Liver (tissue), 9 donors: ENCODE results near the gene YAE1. TPM values are rescaled to one million over a fixed set of nuclear protein-coding genes. Genes with fewer than 3 reads are reported as not detected.
"Not testable (repeated sequence)": the region's sequence is repeated elsewhere in the genome, so short reads cannot be mapped to it uniquely, and the experiment has no call there.

Experiments used
- DNase-seq: peaks from one replicate; pipeline ENCODE4 v3.0.0-alpha.2; 2017; ENCODE audit warnings: low spot score
- H3K27ac ChIP-seq, 2 donors: one replicate each; pipeline ENCODE4 v1.7.0; 2013; ENCODE audit warnings: inconsistent platforms in 2 of 2, low read length in 2 of 2, control low read depth in 1 of 2, low read depth in 1 of 2, mild to moderate bottlenecking in 1 of 2
- H3K27me3 ChIP-seq, 4 donors: one replicate each; pipeline versions ENCODE4 v1.6.1 to v1.7.0; 2013; ENCODE audit warnings: low read length in 3 of 4, inconsistent platforms in 1 of 4, mild to moderate bottlenecking in 1 of 4, moderate library complexity in 1 of 4; ENCODE audit not compliant: control insufficient read depth in 4 of 4, insufficient read depth in 4 of 4
- H3K36me3 ChIP-seq, 4 donors: one replicate each; pipeline versions ENCODE4 v1.6.1 to v1.7.0; 2013; ENCODE audit warnings: low read length in 3 of 4, mild to moderate bottlenecking in 3 of 4, low read depth in 1 of 4, moderate library complexity in 1 of 4; ENCODE audit not compliant: control insufficient read depth in 4 of 4, insufficient read depth in 3 of 4
- H3K4me1 ChIP-seq, 4 donors: one replicate each; pipeline versions ENCODE4 v1.6.1 to v1.7.0; 2013; ENCODE audit warnings: low read length in 3 of 4, mild to moderate bottlenecking in 3 of 4, moderate library complexity in 1 of 4; ENCODE audit not compliant: control insufficient read depth in 4 of 4, insufficient read depth in 4 of 4
- H3K4me3 ChIP-seq, 3 donors: one replicate each; pipeline versions ENCODE4 v1.6.1 to v1.7.0; 2013; ENCODE audit warnings: low read length in 3 of 3, control low read depth in 1 of 3, low read depth in 1 of 3, mild to moderate bottlenecking in 1 of 3
- H3K9ac ChIP-seq, 2 donors: one replicate each; pipeline ENCODE4 v1.7.0; 2013; ENCODE audit warnings: low read length in 2 of 2, mild to moderate bottlenecking in 2 of 2, moderate library complexity in 2 of 2, control low read depth in 1 of 2, low read depth in 1 of 2
- H3K9me3 ChIP-seq, 4 donors: one replicate each; pipeline versions ENCODE4 v1.6.1 to v1.7.0; 2013; ENCODE audit warnings: low read length in 3 of 4; ENCODE audit not compliant: control insufficient read depth in 4 of 4
- EGR1 ChIP-seq, 2 donors: IDR thresholded peaks; 2 replicates each; pipeline ENCODE4 v1.6.1; 2016 to 2018; ENCODE audit warnings: antibody characterized with exemption in 2 of 2, low read depth in 2 of 2
- FOXA1 ChIP-seq: IDR thresholded peaks from 2 replicates; pipeline ENCODE4 v1.6.1; 2016; ENCODE audit warnings: antibody characterized with exemption
- FOXA2 ChIP-seq: IDR thresholded peaks from 2 replicates; pipeline ENCODE4 v1.6.1; 2016; ENCODE audit warnings: antibody characterized with exemption
- GABPA ChIP-seq, 2 donors: IDR thresholded peaks in 1 of 2; conservative IDR thresholded peaks in 1 of 2; 2 replicates each; pipeline ENCODE4 v1.6.1; 2016; ENCODE audit warnings: antibody characterized with exemption in 2 of 2, mild to moderate bottlenecking in 1 of 2, moderate library complexity in 1 of 2
- HNF4A ChIP-seq, 2 donors: conservative IDR thresholded peaks; 2 replicates each; pipeline ENCODE4 v1.6.1; 2016; ENCODE audit warnings: antibody characterized with exemption in 2 of 2, mild to moderate bottlenecking in 2 of 2
- HNF4G ChIP-seq: IDR thresholded peaks from 2 replicates; pipeline ENCODE4 v1.6.1; 2016; ENCODE audit warnings: antibody characterized with exemption
- JUND ChIP-seq, 2 donors: IDR thresholded peaks; 2 replicates each; pipeline ENCODE4 v1.6.1; 2016; ENCODE audit warnings: antibody characterized with exemption in 2 of 2
- NR2F2 ChIP-seq: IDR thresholded peaks from 2 replicates; pipeline ENCODE4 v1.6.1; 2016; ENCODE audit warnings: antibody characterized with exemption
- RAD21 ChIP-seq, 2 donors: IDR thresholded peaks; 2 replicates each; pipeline ENCODE4 v1.6.1; 2016; ENCODE audit warnings: antibody characterized with exemption in 2 of 2, mild to moderate bottlenecking in 2 of 2
- RXRA ChIP-seq, 2 donors: IDR thresholded peaks; 2 replicates each; pipeline ENCODE4 v1.6.1; 2017 to 2018; ENCODE audit warnings: antibody characterized with exemption in 2 of 2, mild to moderate bottlenecking in 1 of 2
- SP1 ChIP-seq: IDR thresholded peaks from 2 replicates; pipeline ENCODE4 v1.6.1; 2018; ENCODE audit warnings: antibody characterized with exemption, mild to moderate bottlenecking
- TAF1 ChIP-seq: conservative IDR thresholded peaks from 2 replicates; pipeline ENCODE4 v1.6.1; 2016; ENCODE audit warnings: antibody characterized with exemption, mild to moderate bottlenecking
- YY1 ChIP-seq: IDR thresholded peaks from 2 replicates; pipeline ENCODE4 v1.6.1; 2016; ENCODE audit warnings: antibody characterized with exemption, mild to moderate bottlenecking
- WGBS: extraction: QIAGEN DNeasy Blood & Tissue Kit; methylation state at CpG from one replicate; pipeline ENCODE4 v1.1.7; 2013; 5-methylcytosine and 5-hydroxymethylcytosine counted together
- polyA plus RNA-seq, 2 donors: library from polyadenylated mRNA; stranded (reverse) in 1 of 2; unstranded in 1 of 2; fragments of 200-250 nt in 1 of 2; fragments of >200 nt in 1 of 2; fragmentation: Nextera tagmentation in 1 of 2; extraction: Ambion mirVana in 1 of 2; gene quantifications; one replicate each; pipeline versions ENCODE4 v1.2.1 to v1.2.3, GENCODE V29; 2013 to 2015
- total RNA-seq, 2 donors: library from RNA; depleted of rRNA; stranded (reverse); fragments of >200 nt; gene quantifications; one replicate each; pipeline ENCODE4 v1.2.3, GENCODE V29; 2014
- TF ChIP-seq, protein P1 (sequence below): IDR thresholded peaks from 2 replicates; pipeline ENCODE4 v1.6.1; 2016; ENCODE audit warnings: antibody characterized with exemption
- TF ChIP-seq, protein P2 (sequence below): IDR thresholded peaks from 2 replicates; pipeline ENCODE4 v1.6.1; 2016; ENCODE audit warnings: antibody characterized with exemption
- TF ChIP-seq, protein P3 (sequence below): IDR thresholded peaks from 2 replicates; pipeline ENCODE4 v1.6.1; 2016; ENCODE audit warnings: antibody characterized with exemption, mild to moderate bottlenecking
- TF ChIP-seq, protein P4 (sequence below): IDR thresholded peaks from 2 replicates; pipeline ENCODE4 v1.6.1; 2016; ENCODE audit warnings: antibody characterized with exemption
- TF ChIP-seq, protein P5 (sequence below): fragments of 150-350 bp; IDR thresholded peaks from 2 replicates; pipeline ENCODE4 v1.5.1; 2017; ENCODE audit warnings: improper control_type of control experiment, low read depth, low read length; ENCODE audit not compliant: missing input control
- donor health status: healthy.
- donor health status: healthy.
- donor health status: healthy.
- donor health status: healthy.
- donor health status: healthy.

Gene YAE1
- total and polyA plus RNA-seq, 4 donors = 6.7 to 12.0 (median 9.9) TPM

DNA sequence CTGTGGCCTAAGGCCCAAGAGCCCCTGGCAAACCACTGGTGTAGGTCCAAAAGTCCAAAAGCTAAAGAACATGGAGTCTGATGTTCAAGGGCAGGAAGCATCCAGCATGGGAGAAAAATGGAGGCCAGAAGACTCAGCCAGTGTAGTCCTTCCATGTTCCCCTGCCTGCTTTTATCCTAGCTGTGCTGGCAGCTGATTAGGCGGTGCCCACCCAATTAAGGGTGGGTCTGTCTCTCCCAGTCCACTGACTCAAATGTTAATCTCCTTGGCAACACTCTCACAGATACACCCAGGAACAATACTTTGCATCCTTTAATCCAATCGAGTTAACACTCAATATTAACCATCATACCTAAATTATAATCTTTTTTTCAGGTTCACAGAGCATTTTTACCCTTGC, 21.4 kb upstream of the YAE1 start:
- H3K9ac ChIP-seq, H3K4me1 ChIP-seq, DNase-seq, H3K4me3 ChIP-seq, H3K27ac ChIP-seq, H3K27me3 ChIP-seq, H3K36me3 ChIP-seq: not testable (repeated sequence)
- peaks cover 3 to 11% (median 8%) of the 10 kb centered on the region in 4 donors for H3K9me3 ChIP-seq
- WGBS = 90% methylated on average over 2 of the region's 2 CpGs

DNA sequence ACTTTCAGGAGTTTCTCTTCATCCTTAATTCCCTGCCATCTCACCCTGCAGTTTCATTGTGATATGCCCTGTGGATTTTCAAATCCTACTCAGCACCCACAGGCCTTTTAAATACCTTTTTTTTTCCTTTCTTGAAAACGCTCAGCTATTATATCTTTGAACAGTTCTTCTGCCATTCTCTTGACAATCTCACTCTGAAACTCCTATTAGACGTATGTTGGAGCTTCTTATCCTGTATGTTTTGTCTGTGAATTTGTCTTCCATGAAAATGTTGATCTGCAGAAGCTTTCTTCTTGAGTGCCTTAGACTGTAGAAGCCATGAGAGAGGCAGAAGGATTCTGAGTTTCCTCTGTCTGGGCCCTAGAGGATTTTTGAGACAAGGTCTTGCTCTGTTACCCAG, 18.9 kb upstream of the YAE1 start:
- WGBS = 93% methylated on average over 2 of the region's 2 CpGs
- peak overlapping the region in 1 of 3 donors; percentile 22 for H3K4me3 ChIP-seq
- H3K27me3 ChIP-seq = no peaks in the 10 kb centered on the region
- no peak for DNase-seq
- peaks cover 3 to 11% (median 8%) of the 10 kb centered on the region in 4 donors for H3K9me3 ChIP-seq
- H3K27ac ChIP-seq = no peak overlapping the region
- no peak for TF ChIP-seq YY1
- TF ChIP-seq HNF4G = no peak
- TF ChIP-seq, protein P1, sequence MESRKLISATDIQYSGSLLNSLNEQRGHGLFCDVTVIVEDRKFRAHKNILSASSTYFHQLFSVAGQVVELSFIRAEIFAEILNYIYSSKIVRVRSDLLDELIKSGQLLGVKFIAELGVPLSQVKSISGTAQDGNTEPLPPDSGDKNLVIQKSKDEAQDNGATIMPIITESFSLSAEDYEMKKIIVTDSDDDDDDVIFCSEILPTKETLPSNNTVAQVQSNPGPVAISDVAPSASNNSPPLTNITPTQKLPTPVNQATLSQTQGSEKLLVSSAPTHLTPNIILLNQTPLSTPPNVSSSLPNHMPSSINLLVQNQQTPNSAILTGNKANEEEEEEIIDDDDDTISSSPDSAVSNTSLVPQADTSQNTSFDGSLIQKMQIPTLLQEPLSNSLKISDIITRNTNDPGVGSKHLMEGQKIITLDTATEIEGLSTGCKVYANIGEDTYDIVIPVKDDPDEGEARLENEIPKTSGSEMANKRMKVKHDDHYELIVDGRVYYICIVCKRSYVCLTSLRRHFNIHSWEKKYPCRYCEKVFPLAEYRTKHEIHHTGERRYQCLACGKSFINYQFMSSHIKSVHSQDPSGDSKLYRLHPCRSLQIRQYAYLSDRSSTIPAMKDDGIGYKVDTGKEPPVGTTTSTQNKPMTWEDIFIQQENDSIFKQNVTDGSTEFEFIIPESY = no peak
- TF ChIP-seq FOXA2 = no peak
- TF ChIP-seq TAF1 = no peak
- TF ChIP-seq, protein P2, sequence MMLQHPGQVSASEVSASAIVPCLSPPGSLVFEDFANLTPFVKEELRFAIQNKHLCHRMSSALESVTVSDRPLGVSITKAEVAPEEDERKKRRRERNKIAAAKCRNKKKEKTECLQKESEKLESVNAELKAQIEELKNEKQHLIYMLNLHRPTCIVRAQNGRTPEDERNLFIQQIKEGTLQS = no peak
- no peak for TF ChIP-seq JUND (IDR thresholded peaks at IDR 0.05)
- TF ChIP-seq NR2F2 = no peak
- TF ChIP-seq, protein P3, sequence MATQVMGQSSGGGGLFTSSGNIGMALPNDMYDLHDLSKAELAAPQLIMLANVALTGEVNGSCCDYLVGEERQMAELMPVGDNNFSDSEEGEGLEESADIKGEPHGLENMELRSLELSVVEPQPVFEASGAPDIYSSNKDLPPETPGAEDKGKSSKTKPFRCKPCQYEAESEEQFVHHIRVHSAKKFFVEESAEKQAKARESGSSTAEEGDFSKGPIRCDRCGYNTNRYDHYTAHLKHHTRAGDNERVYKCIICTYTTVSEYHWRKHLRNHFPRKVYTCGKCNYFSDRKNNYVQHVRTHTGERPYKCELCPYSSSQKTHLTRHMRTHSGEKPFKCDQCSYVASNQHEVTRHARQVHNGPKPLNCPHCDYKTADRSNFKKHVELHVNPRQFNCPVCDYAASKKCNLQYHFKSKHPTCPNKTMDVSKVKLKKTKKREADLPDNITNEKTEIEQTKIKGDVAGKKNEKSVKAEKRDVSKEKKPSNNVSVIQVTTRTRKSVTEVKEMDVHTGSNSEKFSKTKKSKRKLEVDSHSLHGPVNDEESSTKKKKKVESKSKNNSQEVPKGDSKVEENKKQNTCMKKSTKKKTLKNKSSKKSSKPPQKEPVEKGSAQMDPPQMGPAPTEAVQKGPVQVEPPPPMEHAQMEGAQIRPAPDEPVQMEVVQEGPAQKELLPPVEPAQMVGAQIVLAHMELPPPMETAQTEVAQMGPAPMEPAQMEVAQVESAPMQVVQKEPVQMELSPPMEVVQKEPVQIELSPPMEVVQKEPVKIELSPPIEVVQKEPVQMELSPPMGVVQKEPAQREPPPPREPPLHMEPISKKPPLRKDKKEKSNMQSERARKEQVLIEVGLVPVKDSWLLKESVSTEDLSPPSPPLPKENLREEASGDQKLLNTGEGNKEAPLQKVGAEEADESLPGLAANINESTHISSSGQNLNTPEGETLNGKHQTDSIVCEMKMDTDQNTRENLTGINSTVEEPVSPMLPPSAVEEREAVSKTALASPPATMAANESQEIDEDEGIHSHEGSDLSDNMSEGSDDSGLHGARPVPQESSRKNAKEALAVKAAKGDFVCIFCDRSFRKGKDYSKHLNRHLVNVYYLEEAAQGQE = no peak
- TF ChIP-seq SP1 = no peak
- TF ChIP-seq HNF4A (conservative IDR thresholded peaks at IDR 0.05) = no peak
- no peak for TF ChIP-seq EGR1 (IDR thresholded peaks at IDR 0.05; ENCODE audit: low read depth in 2 of 2)
- TF ChIP-seq, protein P4, sequence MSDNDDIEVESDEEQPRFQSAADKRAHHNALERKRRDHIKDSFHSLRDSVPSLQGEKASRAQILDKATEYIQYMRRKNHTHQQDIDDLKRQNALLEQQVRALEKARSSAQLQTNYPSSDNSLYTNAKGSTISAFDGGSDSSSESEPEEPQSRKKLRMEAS = no peak
- TF ChIP-seq, protein P5, sequence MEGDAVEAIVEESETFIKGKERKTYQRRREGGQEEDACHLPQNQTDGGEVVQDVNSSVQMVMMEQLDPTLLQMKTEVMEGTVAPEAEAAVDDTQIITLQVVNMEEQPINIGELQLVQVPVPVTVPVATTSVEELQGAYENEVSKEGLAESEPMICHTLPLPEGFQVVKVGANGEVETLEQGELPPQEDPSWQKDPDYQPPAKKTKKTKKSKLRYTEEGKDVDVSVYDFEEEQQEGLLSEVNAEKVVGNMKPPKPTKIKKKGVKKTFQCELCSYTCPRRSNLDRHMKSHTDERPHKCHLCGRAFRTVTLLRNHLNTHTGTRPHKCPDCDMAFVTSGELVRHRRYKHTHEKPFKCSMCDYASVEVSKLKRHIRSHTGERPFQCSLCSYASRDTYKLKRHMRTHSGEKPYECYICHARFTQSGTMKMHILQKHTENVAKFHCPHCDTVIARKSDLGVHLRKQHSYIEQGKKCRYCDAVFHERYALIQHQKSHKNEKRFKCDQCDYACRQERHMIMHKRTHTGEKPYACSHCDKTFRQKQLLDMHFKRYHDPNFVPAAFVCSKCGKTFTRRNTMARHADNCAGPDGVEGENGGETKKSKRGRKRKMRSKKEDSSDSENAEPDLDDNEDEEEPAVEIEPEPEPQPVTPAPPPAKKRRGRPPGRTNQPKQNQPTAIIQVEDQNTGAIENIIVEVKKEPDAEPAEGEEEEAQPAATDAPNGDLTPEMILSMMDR = no peak
- no peak for TF ChIP-seq RXRA (IDR thresholded peaks at IDR 0.05)
- no peak for TF ChIP-seq FOXA1
- TF ChIP-seq GABPA (IDR thresholded peaks at IDR 0.05 in 1 of 2, conservative IDR thresholded peaks at IDR 0.05 in 1 of 2) = no peak
- TF ChIP-seq RAD21 (IDR thresholded peaks at IDR 0.05) = no peak
- H3K36me3 ChIP-seq = no peaks in the 10 kb centered on the region
- no peaks in the 10 kb centered on the region for H3K4me1 ChIP-seq
- H3K9ac ChIP-seq = no peak overlapping the region
